WERI-Rb-1 (cell line): ENCODE measurements around the gene TGFBR3.
"Not testable (repeated sequence)": the region's sequence is repeated elsewhere in the genome, so short reads cannot be mapped to it uniquely, and the experiment has no call there.

Experiments used
- DNase-seq: peaks from one replicate; pipeline ENCODE4 v3.0.0-alpha.2; 2020
- H3K27ac ChIP-seq: fragments of 250-450 bp; sonication (Bioruptor Pico); 2 replicates; pipeline ENCODE4 v1.5.1; 2020; ENCODE audit warnings: mild to moderate bottlenecking, moderate library complexity
- H3K27me3 ChIP-seq: fragments of 250-450 bp; sonication (Bioruptor Pico); 2 replicates; pipeline ENCODE4 v1.5.1; 2021; ENCODE audit warnings: mild to moderate bottlenecking, low read depth, moderate library complexity; ENCODE audit not compliant: insufficient read depth, severe bottlenecking
- H3K36me3 ChIP-seq: fragments of 250-450 bp; sonication (Bioruptor Pico); 2 replicates; pipeline ENCODE4 v1.5.1; 2020; ENCODE audit warnings: mild to moderate bottlenecking, moderate library complexity
- H3K4me3 ChIP-seq: 2 replicates; pipeline ENCODE4 v1.5.1; 2011; ENCODE audit warnings: low read depth, mild to moderate bottlenecking, control low read depth, low read length
- H3K9me3 ChIP-seq: fragments of 250-450 bp; sonication (Bioruptor Pico); 2 replicates; pipeline ENCODE4 v1.5.1; 2021; ENCODE audit warnings: mild to moderate bottlenecking, moderate library complexity; ENCODE audit not compliant: severe bottlenecking
- TF ChIP-seq, protein P1 (sequence below): IDR thresholded peaks from 2 replicates; pipeline ENCODE4 v1.5.1; 2011; ENCODE audit warnings: low read depth, mild to moderate bottlenecking, control low read depth, inconsistent platforms, low read length

Gene TGFBR3

DNA sequence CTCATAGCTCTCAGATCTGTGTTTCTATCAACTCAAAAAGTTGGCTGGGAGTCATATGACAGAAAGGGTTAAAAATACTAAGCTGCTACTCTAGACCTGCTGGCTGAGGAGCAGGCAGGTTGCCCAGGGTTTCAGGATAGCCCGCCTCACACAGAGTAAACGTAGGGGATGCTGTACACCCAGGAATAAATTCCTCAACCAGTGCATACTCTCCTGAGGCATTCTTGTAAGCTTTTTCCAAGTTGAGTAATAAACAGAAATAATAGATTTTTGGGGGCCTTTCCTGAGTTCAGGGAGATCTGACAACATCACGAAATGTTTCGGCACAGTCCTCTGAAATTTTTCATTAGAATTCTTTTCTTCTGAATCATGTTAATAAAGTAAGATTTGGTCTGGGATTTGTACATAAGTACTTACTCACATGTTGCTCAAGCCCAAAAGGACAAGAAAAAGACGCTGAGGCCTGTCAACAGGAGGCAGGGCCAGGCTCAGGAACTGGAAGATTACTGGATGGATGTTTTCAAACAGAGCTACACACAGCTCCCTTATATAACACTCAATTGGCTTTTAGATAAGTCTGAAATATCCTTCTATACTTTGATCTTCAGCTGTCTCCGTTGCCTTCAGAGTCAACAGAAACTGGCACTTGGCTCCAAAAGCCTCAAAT, 41.0 kb downstream of the TGFBR3 start:
- TF ChIP-seq, protein P1, sequence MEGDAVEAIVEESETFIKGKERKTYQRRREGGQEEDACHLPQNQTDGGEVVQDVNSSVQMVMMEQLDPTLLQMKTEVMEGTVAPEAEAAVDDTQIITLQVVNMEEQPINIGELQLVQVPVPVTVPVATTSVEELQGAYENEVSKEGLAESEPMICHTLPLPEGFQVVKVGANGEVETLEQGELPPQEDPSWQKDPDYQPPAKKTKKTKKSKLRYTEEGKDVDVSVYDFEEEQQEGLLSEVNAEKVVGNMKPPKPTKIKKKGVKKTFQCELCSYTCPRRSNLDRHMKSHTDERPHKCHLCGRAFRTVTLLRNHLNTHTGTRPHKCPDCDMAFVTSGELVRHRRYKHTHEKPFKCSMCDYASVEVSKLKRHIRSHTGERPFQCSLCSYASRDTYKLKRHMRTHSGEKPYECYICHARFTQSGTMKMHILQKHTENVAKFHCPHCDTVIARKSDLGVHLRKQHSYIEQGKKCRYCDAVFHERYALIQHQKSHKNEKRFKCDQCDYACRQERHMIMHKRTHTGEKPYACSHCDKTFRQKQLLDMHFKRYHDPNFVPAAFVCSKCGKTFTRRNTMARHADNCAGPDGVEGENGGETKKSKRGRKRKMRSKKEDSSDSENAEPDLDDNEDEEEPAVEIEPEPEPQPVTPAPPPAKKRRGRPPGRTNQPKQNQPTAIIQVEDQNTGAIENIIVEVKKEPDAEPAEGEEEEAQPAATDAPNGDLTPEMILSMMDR: no peak
- DNase-seq: no peak
- H3K27me3 ChIP-seq: no peaks in the 10 kb centered on the region
- H3K4me3 ChIP-seq: no peak overlapping the region
- H3K27ac ChIP-seq: no peak overlapping the region
- H3K36me3 ChIP-seq: no peaks in the 10 kb centered on the region
- H3K9me3 ChIP-seq: no peaks in the 10 kb centered on the region

DNA sequence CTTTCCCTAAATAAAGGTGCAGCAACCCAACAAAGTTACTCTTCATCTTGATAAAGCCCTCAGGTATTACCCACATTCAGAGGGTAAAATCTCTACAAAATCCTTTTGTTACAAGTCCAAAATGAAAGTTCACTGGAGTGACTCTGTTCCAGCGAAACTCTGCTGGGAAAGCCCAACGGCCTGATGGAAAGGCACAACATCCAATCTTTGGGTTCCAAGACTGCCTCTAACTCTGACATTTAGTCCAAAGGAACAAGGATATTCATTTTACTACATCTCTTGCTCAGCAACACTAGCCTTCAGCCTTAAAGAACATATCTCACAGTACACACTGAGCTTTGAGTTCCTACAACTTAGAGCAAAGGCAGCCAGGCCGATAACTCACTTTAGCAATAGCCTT, 42.1 kb downstream of the TGFBR3 start:
- no peak for DNase-seq
- TF ChIP-seq, protein P1: no peak
- Histone ChIP-seq H3K9me3 (no peaks in the 10 kb centered on the region), H3K4me3 (no peak overlapping the region), H3K36me3 (no peaks in the 10 kb centered on the region), H3K27me3 (no peaks in the 10 kb centered on the region), H3K27ac (no peak overlapping the region)

DNA sequence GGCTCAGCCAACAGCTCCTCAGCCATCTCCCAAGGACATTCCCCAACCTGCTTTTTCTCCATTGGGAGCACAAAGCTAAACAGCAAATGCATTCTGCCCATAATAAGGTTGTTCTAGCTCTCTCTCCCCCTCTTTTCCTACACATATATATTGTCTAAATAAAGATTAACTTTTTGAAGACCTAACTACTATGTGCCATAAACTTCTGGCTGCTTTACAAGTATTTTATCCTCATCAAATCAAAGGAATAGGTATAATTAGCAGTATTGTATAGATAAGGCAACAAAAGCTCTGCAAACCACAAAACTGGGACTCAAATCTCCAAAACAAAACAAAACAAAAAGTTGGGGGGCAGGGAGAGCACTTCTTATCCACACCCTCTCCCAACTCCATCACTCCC, 43.4 kb downstream of the TGFBR3 start:
- Histone ChIP-seq H3K27ac (no peak overlapping the region), H3K4me3 (no peak overlapping the region), H3K27me3 (no peaks in the 10 kb centered on the region), H3K36me3 (no peaks in the 10 kb centered on the region), H3K9me3 (no peaks in the 10 kb centered on the region)
- DNase-seq: no peak
- TF ChIP-seq, protein P1: no peak

DNA sequence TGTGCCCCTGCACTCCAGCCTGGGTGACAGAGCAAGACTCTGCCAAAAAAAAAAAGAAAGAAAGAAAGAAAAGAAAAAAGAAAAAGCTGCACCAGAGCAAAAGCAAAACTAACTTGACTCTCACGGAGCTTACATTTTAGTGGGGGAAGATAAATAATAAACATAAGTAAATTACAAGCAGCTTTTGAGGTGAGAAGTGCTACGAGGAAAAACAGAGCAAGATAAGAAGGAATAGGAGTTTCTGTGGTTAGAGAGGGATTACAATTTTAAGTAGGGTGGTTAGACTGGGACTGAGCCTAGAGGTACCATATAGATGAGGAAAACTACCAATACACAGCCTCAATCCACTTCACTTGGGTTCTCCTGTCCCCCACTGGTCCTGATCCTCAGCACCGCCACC, 43.9 kb downstream of the TGFBR3 start:
- Histone ChIP-seq H3K27me3 (no peaks in the 10 kb centered on the region), H3K27ac (no peak overlapping the region), H3K36me3 (no peaks in the 10 kb centered on the region), H3K4me3 (no peak overlapping the region), H3K9me3 (no peaks in the 10 kb centered on the region)
- DNase-seq: no peak
- TF ChIP-seq, protein P1: no peak

DNA sequence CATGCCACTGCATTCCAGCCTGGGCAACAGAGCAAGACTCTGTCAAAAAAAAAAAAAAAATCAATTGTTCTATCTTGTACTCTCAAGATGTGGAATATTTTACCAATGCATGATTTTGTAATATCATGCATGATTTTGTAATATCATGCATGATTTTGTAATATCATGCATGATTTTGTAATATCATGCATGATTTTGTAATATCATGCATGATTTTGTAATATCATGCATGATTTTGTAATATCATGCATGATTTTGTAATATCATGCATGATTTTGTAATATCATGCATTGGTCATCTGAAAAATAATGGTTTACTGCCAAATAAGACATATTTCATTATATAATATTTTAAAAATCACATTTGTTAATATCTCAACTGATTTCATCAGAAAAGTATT, 45.7 kb downstream of the TGFBR3 start:
- DNase-seq, H3K27ac ChIP-seq, H3K27me3 ChIP-seq, H3K36me3 ChIP-seq, H3K9me3 ChIP-seq, H3K4me3 ChIP-seq: not testable (repeated sequence)

DNA sequence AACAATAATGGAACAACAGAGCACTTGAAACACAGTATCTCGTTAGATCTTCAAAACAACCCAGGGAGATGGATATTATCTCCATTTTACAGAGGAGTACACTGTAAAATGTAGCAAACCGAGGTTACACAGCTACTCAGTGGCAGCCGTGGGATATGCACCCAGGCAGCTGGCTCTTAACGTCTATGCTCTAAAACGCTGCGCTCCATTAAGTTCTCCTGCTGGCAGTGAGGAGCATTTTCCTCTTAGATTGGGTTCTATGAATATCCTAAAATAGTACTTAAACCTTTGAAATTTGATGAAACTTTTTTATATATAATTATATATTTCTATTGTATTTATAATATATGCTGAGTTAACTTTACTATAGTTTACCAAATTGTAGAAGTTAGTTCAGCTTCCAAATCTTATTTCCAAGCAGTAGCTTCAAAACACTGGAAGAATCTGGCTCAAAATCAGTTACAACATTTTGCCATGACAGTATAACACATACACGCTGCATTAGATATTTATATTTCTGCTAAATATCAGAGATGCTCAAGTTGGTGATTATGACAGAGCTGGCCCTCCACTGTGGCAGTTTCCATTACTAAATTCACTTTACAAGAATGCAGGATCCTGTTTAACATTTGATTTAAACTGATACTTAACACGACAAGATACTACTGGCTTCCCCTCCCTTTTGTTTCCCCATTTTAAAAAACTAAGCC, 49.5 kb downstream of the TGFBR3 start:
- H3K4me3 ChIP-seq: no peak overlapping the region
- DNase-seq: no peak
- TF ChIP-seq, protein P1: no peak
- no peaks in the 10 kb centered on the region for H3K27me3 ChIP-seq
- no peak overlapping the region for H3K27ac ChIP-seq
- H3K36me3 ChIP-seq: no peaks in the 10 kb centered on the region
- H3K9me3 ChIP-seq: no peaks in the 10 kb centered on the region
